ENCODE measurements around the gene NIM1K. TPM values are rescaled to one million over a fixed set of nuclear protein-coding genes. Genes with fewer than 3 reads are reported as not detected.
A peak's percentile ranks its signal among the peaks of the same experiment; 100 is the strongest.

Gene NIM1K
- total and polyA plus RNA-seq, 2 donors (not counting 1 experiment from before 2014, with no cell fraction given), result 1.7 to 14.7 TPM

- H3K9ac ChIP-seq (ENCODE audit: insufficient read depth, low read length), result peak overlapping the region; percentile 60
- H3K4me2 ChIP-seq (ENCODE audit: extremely low read depth, insufficient read depth, low read length), result peak overlapping the region; percentile 96
- no peak for TF ChIP-seq CTCF (conservative IDR thresholded peaks at IDR 0.05 in 1 of 2, IDR thresholded peaks at IDR 0.05 in 1 of 2; ENCODE audit: low read depth in 1 of 2, low read length in 2 of 2)
- TF ChIP-seq EZH2 (IDR thresholded peaks at IDR 0.05; ENCODE audit: low read length, missing control alignments), result no peak
- no peaks in the 10 kb centered on the region for H3K27me3 ChIP-seq (ENCODE audit: control insufficient read depth, insufficient read depth, low read length)
- peak overlapping the region; percentile 56 to 73 (median 65) for H3K4me3 ChIP-seq (replicated peaks in 1 of 4; ENCODE audit: control extremely low read depth in 1 of 4, insufficient read depth in 1 of 4, low read depth in 3 of 4, low read length in 4 of 4)
- peak overlapping the region; percentile 78 for H2AFZ ChIP-seq (ENCODE audit: low read length)
- peak overlapping the region; percentile 86 for H3K27ac ChIP-seq (ENCODE audit: insufficient read depth, low read length)
- H3K79me2 ChIP-seq (ENCODE audit: control insufficient read depth, insufficient read depth, low read length), result no peaks in the 10 kb centered on the region
- no peaks in the 10 kb centered on the region for H3K36me3 ChIP-seq (ENCODE audit: control insufficient read depth, insufficient read depth, low read length)
- H3K9me3 ChIP-seq (ENCODE audit: control insufficient read depth, insufficient read depth, low read depth, low read length), result no peaks in the 10 kb centered on the region
- H4K20me1 ChIP-seq (ENCODE audit: control insufficient read depth, extremely low read depth, insufficient read depth, low read length), result no peaks in the 10 kb centered on the region
- peaks cover 4% of the 10 kb centered on the region for H3K4me1 ChIP-seq (ENCODE audit: control insufficient read depth, extremely low read depth, insufficient read depth, low read length)
- DNase-seq (ENCODE audit: low read depth in 2 of 2), result peak; percentile 28 to 39
Observed at GRCh38 chr5:43192558-43193180, 644 bp downstream of the NIM1K start.

GRCh38 chr5:43193181-43193893 is 1.3 kb downstream of the NIM1K start:
- Histone ChIP-seq H2AFZ (ENCODE audit: low read length) (peak overlapping the region; percentile 78), H3K4me2 (ENCODE audit: extremely low read depth, insufficient read depth, low read length) (peak overlapping the region; percentile 96), H4K20me1 (ENCODE audit: control insufficient read depth, extremely low read depth, insufficient read depth, low read length) (no peaks in the 10 kb centered on the region), H3K9me3 (ENCODE audit: control insufficient read depth, insufficient read depth, low read depth, low read length) (no peaks in the 10 kb centered on the region), H3K4me3 (replicated peaks in 1 of 4; ENCODE audit: control extremely low read depth in 1 of 4, insufficient read depth in 1 of 4, low read depth in 3 of 4, low read length in 4 of 4) (peak overlapping the region; percentile 56 to 73 (median 65)), H3K79me2 (ENCODE audit: control insufficient read depth, insufficient read depth, low read length) (no peaks in the 10 kb centered on the region), H3K4me1 (ENCODE audit: control insufficient read depth, extremely low read depth, insufficient read depth, low read length) (peaks cover 4% of the 10 kb centered on the region), H3K27ac (ENCODE audit: insufficient read depth, low read length) (peak overlapping the region; percentile 86), H3K27me3 (ENCODE audit: control insufficient read depth, insufficient read depth, low read length) (no peaks in the 10 kb centered on the region), H3K9ac (ENCODE audit: insufficient read depth, low read length) (peak overlapping the region; percentile 60), H3K36me3 (ENCODE audit: control insufficient read depth, insufficient read depth, low read length) (no peaks in the 10 kb centered on the region)
- peak; percentile 90 to 97 for DNase-seq (ENCODE audit: low read depth in 2 of 2)
- TF ChIP-seq CTCF (conservative IDR thresholded peaks at IDR 0.05 in 1 of 2, IDR thresholded peaks at IDR 0.05 in 1 of 2; ENCODE audit: low read depth in 1 of 2, low read length in 2 of 2) (no peak), EZH2 (IDR thresholded peaks at IDR 0.05; ENCODE audit: low read length, missing control alignments) (no peak)

- H3K4me2 ChIP-seq (ENCODE audit: extremely low read depth, insufficient read depth, low read length), result peak overlapping the region; percentile 96
- H3K27me3 ChIP-seq (ENCODE audit: control insufficient read depth, insufficient read depth, low read length), result no peaks in the 10 kb centered on the region
- H3K4me1 ChIP-seq (ENCODE audit: control insufficient read depth, extremely low read depth, insufficient read depth, low read length), result peaks cover 4% of the 10 kb centered on the region
- no peaks in the 10 kb centered on the region for H3K9me3 ChIP-seq (ENCODE audit: control insufficient read depth, insufficient read depth, low read depth, low read length)
- H3K9ac ChIP-seq (ENCODE audit: insufficient read depth, low read length), result no peak overlapping the region
- H3K36me3 ChIP-seq (ENCODE audit: control insufficient read depth, insufficient read depth, low read length), result no peaks in the 10 kb centered on the region
- no peaks in the 10 kb centered on the region for H3K79me2 ChIP-seq (ENCODE audit: control insufficient read depth, insufficient read depth, low read length)
- H4K20me1 ChIP-seq (ENCODE audit: control insufficient read depth, extremely low read depth, insufficient read depth, low read length), result no peaks in the 10 kb centered on the region
- TF ChIP-seq CTCF (conservative IDR thresholded peaks at IDR 0.05 in 1 of 2, IDR thresholded peaks at IDR 0.05 in 1 of 2; ENCODE audit: low read depth in 1 of 2, low read length in 2 of 2) (no peak), EZH2 (IDR thresholded peaks at IDR 0.05; ENCODE audit: low read length, missing control alignments) (no peak)
- peak overlapping the region; percentile 41 for H2AFZ ChIP-seq (ENCODE audit: low read length)
- DNase-seq (ENCODE audit: low read depth in 2 of 2), result no peak
- peak overlapping the region; percentile 18 to 73 (median 65) for H3K4me3 ChIP-seq (replicated peaks in 1 of 4; ENCODE audit: control extremely low read depth in 1 of 4, insufficient read depth in 1 of 4, low read depth in 3 of 4, low read length in 4 of 4)
- peak overlapping the region; percentile 86 for H3K27ac ChIP-seq (ENCODE audit: insufficient read depth, low read length)
Observed at GRCh38 chr5:43193894-43194265, 1.9 kb downstream of the NIM1K start.

Measured in fibroblast of lung (primary cell).